Ectodermal cell (in vitro differentiated cells): Measurements from ENCODE around the gene TFF1.

ENCODE experiments used
- H3K27ac ChIP-seq: 2 replicates; pipeline ENCODE4 v1.7.0; 2013; ENCODE audit warnings: mild to moderate bottlenecking, low read depth, low read length; ENCODE audit not compliant: insufficient read depth, poor library complexity, severe bottlenecking
- H3K27me3 ChIP-seq: 2 replicates; pipeline ENCODE4 v1.7.0; 2013; ENCODE audit warnings: mild to moderate bottlenecking, low read length; ENCODE audit not compliant: insufficient read depth, control insufficient read depth, poor library complexity, severe bottlenecking
- H3K36me3 ChIP-seq: one replicate; pipeline ENCODE4 v1.7.0; 2013; ENCODE audit warnings: low read length; ENCODE audit not compliant: control insufficient read depth, insufficient read depth
- H3K4me1 ChIP-seq: one replicate; pipeline ENCODE4 v1.7.0; 2013; ENCODE audit warnings: low read length; ENCODE audit not compliant: control insufficient read depth, insufficient read depth
- H3K4me3 ChIP-seq: 2 replicates; pipeline ENCODE4 v1.7.0; 2013; ENCODE audit warnings: low read depth, low read length, control low read depth; ENCODE audit not compliant: insufficient read depth
- H3K9me3 ChIP-seq: 2 replicates; pipeline ENCODE4 v1.7.0; 2013; ENCODE audit warnings: mild to moderate bottlenecking, low read length, moderate library complexity; ENCODE audit not compliant: control insufficient read depth
- WGBS, 2 experiments: methylation state at CpG; one replicate each; pipeline ENCODE4 v1.1.7; 2013; ENCODE audit warnings: missing lambda C conversion rate in 2 of 2; 5-methylcytosine and 5-hydroxymethylcytosine counted together

The TFF1 gene

GRCh38 chr21:42400525-42400924, 34.2 kb upstream of the TFF1 start:
- no peaks in the 10 kb centered on the region for H3K27me3 ChIP-seq
- H3K4me1 ChIP-seq: no peaks in the 10 kb centered on the region
- no peaks in the 10 kb centered on the region for H3K36me3 ChIP-seq
- no peak overlapping the region for H3K27ac ChIP-seq
- H3K4me3 ChIP-seq: no peak overlapping the region
- no peaks in the 10 kb centered on the region for H3K9me3 ChIP-seq
- WGBS, 2 experiments: 91 to 92% methylated on average over 4 of the region's 4 CpGs

- no peaks in the 10 kb centered on the region for H3K27me3 ChIP-seq
- H3K4me1 ChIP-seq: no peaks in the 10 kb centered on the region
- H3K27ac ChIP-seq: no peak overlapping the region
- no peaks in the 10 kb centered on the region for H3K36me3 ChIP-seq
- WGBS, 2 experiments: 73 to 75% methylated on average over 12 of the region's 12 CpGs
- no peaks in the 10 kb centered on the region for H3K9me3 ChIP-seq
- no peak overlapping the region for H3K4me3 ChIP-seq
Measured at GRCh38 chr21:42398436-42399028, 32.2 kb upstream of the TFF1 start.

- Histone ChIP-seq H3K27ac (no peak overlapping the region), H3K9me3 (no peaks in the 10 kb centered on the region), H3K4me1 (no peaks in the 10 kb centered on the region), H3K36me3 (no peaks in the 10 kb centered on the region), H3K27me3 (no peaks in the 10 kb centered on the region), H3K4me3 (no peak overlapping the region)
- WGBS, 2 experiments: 92 to 96% methylated on average over 14 of the region's 14 CpGs
Measured at GRCh38 chr21:42397746-42398394, 31.5 kb upstream of the TFF1 start.

- Histone ChIP-seq H3K4me3 (no peak overlapping the region), H3K9me3 (no peaks in the 10 kb centered on the region), H3K27ac (no peak overlapping the region), H3K36me3 (no peaks in the 10 kb centered on the region), H3K27me3 (no peaks in the 10 kb centered on the region), H3K4me1 (no peaks in the 10 kb centered on the region)
- WGBS, 2 experiments: 90 to 92% methylated on average over 19 of the region's 19 CpGs
Measured at GRCh38 chr21:42396799-42397745, 30.7 kb upstream of the TFF1 start.

GRCh38 chr21:42395905-42396651, 29.7 kb upstream of the TFF1 start, which contains the start of gene TMPRSS3:
Gene TMPRSS3 (minus strand): TSS chr21:42396052. CDS start chr21:42395417, 635 bp downstream.
- Histone ChIP-seq H3K27ac (no peak within 1 kb of the TSS), H3K36me3 (no peaks in the 10 kb centered on the region), H3K27me3 (peaks cover 4% of the 10 kb centered on the region), H3K4me1 (no peaks in the 10 kb centered on the region), H3K9me3 (no peaks in the 10 kb centered on the region), H3K4me3 (no peak within 1 kb of the TSS)
- WGBS, 2 experiments: 90 to 93% methylated on average over 17 of the region's 17 CpGs

- H3K4me1 ChIP-seq: no peaks in the 10 kb centered on the region
- H3K36me3 ChIP-seq: no peaks in the 10 kb centered on the region
- H3K4me3 ChIP-seq: no peak overlapping the region
- peaks cover 7% of the 10 kb centered on the region for H3K27me3 ChIP-seq
- no peak overlapping the region for H3K27ac ChIP-seq
- 91 to 93% methylated on average over 11 of the region's 11 CpGs for WGBS, 2 experiments
- no peaks in the 10 kb centered on the region for H3K9me3 ChIP-seq
Measured at GRCh38 chr21:42395302-42395701, 29.0 kb upstream of the TFF1 start.

GRCh38 chr21:42393443-42393950, 27.2 kb upstream of the TFF1 start:
- WGBS, 2 experiments: 96 to 97% methylated on average over 7 to 8 of the region's 8 CpGs
- H3K27me3 ChIP-seq: peaks cover 7% of the 10 kb centered on the region
- peaks cover 3% of the 10 kb centered on the region for H3K4me1 ChIP-seq
- no peaks in the 10 kb centered on the region for H3K36me3 ChIP-seq
- no peak overlapping the region for H3K4me3 ChIP-seq
- no peak overlapping the region for H3K27ac ChIP-seq
- no peaks in the 10 kb centered on the region for H3K9me3 ChIP-seq

- no peak overlapping the region for H3K27ac ChIP-seq
- H3K9me3 ChIP-seq: no peaks in the 10 kb centered on the region
- H3K4me1 ChIP-seq: peaks cover 3% of the 10 kb centered on the region
- no peaks in the 10 kb centered on the region for H3K36me3 ChIP-seq
- WGBS, 2 experiments: 91 to 96% methylated on average over 17 of the region's 17 CpGs
- H3K4me3 ChIP-seq: no peak overlapping the region
- H3K27me3 ChIP-seq: peaks cover 7% of the 10 kb centered on the region
Measured at GRCh38 chr21:42392731-42393442, 26.6 kb upstream of the TFF1 start.

GRCh38 chr21:42391297-42391696, 25.0 kb upstream of the TFF1 start:
- Histone ChIP-seq H3K9me3 (no peaks in the 10 kb centered on the region), H3K27me3 (peaks cover 7% of the 10 kb centered on the region), H3K4me3 (no peak overlapping the region), H3K27ac (no peak overlapping the region), H3K4me1 (peaks cover 3% of the 10 kb centered on the region), H3K36me3 (no peaks in the 10 kb centered on the region)
- WGBS, 2 experiments: 92 to 96% methylated on average over 5 of the region's 5 CpGs
